HG03354 (cell line): ENCODE results near the gene FAM111A.
"Not testable (repeated sequence)": the region's sequence is repeated elsewhere in the genome, so short reads cannot be mapped to it uniquely, and the experiment has no call there.

ENCODE experiments used
- ATAC-seq: cut with Tn5 transposase; IDR thresholded peaks from one replicate; pipeline ENCODE4 v1.9.1; 2021; ENCODE audit warnings: mild to moderate bottlenecking; ENCODE audit not compliant: unreplicated experiment, poor library complexity, severe bottlenecking

FAM111A gene, protein sequence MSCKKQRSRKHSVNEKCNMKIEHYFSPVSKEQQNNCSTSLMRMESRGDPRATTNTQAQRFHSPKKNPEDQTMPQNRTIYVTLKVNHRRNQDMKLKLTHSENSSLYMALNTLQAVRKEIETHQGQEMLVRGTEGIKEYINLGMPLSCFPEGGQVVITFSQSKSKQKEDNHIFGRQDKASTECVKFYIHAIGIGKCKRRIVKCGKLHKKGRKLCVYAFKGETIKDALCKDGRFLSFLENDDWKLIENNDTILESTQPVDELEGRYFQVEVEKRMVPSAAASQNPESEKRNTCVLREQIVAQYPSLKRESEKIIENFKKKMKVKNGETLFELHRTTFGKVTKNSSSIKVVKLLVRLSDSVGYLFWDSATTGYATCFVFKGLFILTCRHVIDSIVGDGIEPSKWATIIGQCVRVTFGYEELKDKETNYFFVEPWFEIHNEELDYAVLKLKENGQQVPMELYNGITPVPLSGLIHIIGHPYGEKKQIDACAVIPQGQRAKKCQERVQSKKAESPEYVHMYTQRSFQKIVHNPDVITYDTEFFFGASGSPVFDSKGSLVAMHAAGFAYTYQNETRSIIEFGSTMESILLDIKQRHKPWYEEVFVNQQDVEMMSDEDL

DNA sequence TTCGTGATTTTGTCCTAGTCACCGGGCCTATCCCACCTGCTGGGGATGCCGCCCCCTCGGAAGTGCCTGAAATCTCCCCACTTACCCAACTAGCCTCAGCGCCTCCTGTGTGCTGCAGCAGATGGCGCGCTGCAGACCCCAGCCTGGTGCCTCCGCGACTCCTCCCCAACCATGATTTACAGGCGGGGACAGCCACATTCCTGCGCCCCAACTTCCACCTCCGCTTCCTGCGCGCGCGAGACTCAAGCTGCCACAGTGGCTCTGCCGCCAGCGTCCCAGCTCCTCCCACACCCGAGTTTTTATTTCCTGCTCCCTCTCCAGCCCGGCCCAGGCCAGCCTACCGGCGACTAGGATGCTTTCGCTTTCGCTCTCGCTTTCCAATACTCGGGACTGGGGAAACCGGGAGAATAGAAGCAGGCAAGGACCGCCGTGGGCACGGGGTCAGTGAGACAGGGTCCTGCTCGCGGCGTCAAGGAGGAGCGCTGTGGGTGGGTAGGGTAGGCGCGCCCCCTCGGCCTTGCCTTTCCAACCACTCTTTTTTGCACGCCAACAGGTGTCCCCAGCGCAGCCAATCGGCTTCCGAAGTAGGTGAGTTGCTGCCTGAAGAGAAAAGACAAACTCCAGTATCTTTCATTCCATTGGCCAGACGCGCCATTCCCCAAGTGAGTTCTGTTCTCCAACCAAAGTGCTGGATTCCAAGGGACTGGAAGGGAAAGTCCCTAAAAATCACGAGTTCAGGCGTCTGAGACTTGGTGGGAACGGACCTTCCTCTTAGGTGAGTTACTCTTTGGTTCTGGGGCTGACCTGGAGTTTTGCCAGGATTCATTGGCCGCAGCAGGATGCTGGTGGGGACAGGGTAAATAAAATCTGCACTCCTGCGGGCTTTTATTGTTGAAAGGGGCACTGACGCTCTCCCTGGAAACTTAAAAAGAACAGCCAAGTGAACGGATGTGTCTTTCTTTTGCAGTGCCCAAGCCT is at the start of gene FAM111A:
Gene FAM111A, plus strand, starts transcription at position 327 of the 978 bp plus-strand sequence. CDS start 6,017 bp downstream, outside the sequence.
- peak; percentile 73 for ATAC-seq

DNA sequence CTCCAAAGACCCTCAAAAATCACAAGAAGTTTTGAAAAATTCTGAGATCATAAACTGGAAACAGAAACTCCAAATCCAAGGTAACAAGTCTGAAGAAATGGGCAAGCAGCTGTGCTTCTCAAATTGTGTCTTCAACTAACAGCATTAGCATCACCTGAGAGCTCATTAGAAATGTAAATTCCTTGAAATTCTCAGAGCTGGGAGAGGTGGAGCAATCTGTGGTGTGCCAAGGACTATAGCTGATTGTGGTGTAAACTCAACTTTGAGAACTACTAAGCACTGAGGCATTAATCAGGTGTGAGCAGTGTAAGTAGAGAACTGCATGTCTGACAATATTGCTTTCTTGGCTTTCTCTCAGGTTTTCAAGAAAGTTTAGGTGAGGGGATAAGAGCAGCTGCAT is 49.1 kb upstream of the FAM111A start:
- not testable (repeated sequence) for ATAC-seq

DNA sequence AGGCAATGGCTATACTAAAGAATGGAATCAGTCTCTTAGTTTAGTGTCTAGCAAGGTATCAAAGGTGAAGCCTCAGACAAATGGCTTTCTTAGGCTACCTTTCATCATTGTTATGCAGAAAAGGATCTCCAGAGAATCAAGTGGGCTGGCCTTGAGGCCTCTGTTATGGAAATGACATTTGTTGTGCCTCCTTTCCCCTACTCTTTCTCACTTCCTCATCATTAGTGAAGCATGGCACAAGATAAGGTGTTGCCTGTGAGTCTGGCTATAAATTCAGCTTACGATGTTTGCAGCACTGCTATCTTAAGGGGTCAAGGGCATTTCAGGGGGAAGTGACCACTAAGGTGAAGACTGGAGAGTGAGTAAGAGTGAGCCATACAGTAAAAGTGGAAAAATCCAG is 47.4 kb upstream of the FAM111A start:
- peak; percentile 81 for ATAC-seq

DNA sequence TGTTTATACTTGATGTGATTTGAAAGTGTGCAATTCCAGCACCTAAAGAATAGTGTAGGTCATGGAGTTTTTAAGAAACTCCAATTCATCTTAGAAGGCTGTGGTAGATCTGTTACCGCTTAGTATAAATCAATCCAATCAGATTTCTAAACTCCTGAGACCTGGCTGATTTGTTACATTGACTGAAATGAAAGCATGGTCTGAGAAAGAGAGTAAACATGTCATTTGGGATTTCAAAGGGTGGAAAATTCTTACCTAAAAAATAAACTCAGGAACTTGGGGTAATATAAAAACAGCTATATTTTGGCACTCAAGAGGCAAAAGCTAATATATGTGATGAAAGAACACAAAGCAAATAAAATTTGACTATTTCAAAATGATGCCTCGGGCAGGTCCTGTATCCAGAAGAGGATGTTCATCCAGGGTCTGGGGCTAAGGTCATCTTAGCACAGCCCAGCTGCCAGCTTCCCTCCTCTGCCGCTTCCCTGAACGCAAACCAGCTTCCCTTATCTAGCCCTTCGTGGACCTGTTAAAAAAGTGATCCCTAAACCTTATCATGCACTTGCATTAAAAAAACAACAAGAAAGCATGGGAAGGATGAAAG is 46.6 kb upstream of the FAM111A start:
- not testable (repeated sequence) for ATAC-seq

DNA sequence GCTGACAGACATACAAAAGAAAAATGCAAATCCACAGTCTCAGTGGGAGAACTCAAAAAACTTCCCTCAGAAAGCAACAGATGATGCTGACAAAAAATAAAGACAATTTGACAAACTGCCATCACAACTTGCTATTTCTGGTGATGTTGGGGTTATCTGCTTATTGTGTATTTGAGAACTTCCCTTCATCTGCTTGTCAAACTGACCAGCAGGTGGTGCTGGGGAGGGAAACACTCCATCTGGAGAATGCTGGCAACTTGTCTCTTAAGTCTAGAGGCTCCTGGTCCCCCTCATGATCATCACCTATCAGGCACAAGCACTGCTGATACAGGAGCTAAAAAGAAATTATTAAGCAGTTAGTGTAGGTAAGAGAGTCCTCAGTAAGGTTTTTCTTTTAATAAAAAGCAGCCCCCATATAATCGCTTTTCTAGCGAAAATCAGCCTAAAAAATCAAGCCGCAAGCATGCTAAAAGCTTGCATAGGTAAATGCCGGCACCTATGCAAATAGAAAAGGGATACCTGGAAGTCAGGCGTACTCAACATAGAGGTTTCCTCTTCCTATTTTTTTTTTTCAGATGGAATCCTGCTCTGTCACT is 45.4 kb upstream of the FAM111A start:
- ATAC-seq: peak; percentile 53

DNA sequence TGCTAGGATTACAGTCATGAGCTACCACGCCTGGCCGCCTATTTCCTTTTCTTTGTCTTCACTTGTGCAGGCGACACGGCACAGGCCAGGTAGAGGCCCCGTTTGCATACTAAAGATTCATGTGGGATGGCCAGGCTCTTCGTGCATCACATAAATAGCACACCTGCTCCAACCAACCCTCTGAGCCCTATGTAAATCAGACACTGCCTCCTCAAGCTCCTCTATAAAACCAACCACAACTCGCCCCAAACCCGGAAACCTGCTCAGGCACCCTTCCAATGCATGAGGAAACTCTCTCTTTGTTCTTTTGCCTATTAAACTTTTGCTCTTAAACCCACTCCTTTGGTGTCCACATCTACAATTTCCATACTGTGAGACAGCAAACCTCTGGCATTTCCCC is 44.7 kb upstream of the FAM111A start:
- ATAC-seq: not testable (repeated sequence)

DNA sequence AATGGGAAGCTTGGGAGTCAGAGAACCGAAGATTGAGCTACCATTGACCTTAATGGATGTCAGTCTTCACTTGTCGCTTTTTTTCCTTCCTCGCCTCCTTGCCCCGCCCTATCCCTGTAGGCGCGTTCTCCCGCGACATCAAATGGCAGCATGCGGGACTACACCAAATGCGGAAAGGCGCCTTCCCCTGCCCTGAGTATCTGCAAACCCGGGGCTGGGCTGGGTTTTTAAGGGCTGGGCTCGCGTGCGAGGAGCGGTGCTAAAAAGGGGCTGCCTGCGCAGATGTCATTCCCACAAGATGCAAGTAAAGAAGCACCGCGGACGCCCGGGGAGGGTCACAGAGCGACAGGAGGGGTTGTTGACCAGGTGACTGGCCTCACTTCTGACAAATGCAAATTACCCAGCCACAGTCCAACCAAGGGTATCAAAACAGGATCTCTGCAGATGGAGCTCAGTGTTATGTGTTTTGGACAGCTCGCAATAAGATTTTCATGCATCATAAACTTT is 40.3 kb upstream of the FAM111A start:
- peak; percentile 72 for ATAC-seq

DNA sequence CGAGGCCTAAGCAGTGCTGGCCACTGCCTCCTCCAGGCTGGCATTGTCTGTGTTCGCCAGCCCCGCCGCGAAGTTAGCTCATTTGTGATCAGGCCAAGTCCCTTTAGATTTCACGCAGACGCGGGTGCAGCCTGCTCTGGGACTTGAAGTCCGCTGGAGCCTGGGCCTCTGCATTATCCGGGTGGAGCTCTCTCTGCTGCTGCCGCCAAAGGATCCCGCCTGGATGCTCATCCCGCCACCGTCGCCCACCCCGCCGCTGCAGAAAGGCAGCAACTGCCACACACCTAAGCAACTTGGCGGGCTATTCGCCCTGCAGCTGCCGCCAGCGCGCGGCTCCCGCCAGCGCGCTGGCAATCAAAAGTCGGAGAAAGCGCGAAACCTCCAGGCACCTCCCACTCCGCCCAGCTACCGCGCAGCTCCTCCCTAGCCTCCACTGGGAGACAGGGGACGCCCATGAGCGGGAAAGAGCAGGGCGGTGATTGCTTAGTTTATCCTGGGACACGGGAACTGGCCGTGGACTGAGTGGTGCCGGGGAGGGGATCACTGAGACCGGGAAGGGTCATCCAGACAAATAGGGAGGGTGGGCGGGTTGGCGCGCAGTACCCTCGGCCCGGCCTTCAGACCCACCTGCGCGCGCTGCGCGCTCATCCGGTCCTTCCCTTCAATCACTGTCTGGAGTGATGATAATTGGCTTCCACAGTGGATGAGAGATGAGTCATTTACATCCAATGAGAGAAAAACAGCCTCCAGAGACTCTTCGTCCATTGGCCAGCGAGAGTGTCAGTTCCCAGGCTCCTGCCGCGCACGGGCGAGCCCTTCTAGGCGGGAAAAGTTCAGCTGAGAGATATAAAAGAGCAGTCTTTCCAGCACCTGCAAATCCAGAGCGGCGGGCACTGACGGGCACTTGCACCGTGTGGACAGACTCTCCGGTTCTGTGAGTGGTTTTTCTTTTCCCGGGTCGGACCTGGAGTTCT is 36.0 kb upstream of the FAM111A start, which contains the start of gene FAM111B:
Gene FAM111B, plus strand, starts transcription at position 875 of the 974 bp plus-strand sequence. CDS start 2,389 bp downstream, outside the sequence.
- peak; percentile 70 for ATAC-seq

DNA sequence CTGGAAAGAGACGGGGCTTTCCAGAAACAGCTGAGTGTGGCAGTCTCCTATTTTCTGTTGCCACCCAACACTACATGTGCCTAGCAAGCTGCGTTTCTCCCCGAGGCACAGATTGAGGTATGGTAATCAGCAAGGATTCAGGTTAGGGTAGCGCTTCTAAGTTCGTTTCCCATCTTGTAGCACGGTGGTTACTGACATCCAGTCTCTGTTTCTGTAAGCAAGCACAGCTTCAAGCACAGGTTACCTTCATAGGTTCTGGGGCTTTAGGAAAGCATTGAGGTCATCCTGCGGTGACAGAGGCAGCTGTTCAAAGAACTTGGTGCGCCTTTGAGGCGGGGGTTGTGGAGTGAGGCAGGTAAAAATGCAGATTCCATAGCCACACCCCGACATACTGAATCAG is 34.9 kb upstream of the FAM111A start:
- ATAC-seq: peak; percentile 27

DNA sequence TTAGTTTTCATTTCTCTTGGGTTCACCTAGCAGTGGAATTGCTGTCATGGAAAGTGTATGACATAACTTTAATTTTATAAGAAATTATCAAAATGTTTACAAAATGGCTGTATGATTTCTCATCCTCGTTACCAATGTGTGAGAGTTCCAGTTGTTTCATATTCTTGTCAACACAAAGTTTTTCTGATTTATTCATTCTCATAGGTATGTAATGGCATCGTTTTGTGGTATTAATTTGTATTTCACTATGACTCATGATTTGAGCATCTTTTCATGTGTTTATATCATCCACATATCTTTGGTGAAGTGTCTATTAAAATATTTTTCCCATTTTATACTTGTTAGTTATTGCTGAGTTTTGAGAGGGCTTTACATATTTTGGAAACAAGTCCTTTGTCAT is 30.2 kb upstream of the FAM111A start:
- ATAC-seq: no peak

DNA sequence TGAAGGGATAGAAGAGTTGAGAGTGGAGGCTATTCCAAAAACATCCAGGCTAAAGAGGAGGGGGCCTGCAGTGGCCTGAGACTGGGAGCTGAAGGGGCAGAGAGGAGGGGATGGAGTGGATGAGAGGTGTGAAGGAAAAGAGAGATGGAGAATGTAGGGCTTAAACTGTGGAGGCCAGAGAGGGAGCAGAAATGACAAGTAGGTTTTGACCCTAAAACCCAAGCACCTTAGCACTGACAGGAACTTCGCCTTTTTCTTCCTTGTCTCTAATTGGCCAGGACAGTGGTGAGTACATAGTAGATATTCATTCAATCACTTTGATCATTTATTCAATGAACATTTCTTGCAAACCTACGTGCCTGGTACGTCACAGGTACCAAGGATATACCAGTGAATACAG is 28.3 kb upstream of the FAM111A start:
- ATAC-seq: no peak

DNA sequence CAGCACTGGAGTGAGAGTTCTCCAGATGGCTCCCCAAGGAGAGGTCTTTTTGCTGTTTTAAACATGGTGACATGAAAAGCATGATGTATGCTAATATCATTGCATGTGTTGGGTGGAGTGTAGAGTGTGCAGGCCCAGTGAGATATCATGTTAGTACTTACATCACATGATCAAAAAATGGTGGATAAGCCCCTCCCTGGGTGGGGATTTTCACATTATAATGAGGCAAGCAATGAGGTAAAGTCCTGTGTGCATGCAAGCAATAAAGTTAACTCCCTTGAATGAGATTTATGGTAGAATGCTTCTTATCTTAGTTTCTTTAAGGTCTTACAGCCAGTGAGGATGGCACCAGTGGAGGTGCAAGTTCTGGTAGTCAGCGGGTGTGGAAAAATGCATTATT is 27.1 kb upstream of the FAM111A start:
- ATAC-seq: no peak

DNA sequence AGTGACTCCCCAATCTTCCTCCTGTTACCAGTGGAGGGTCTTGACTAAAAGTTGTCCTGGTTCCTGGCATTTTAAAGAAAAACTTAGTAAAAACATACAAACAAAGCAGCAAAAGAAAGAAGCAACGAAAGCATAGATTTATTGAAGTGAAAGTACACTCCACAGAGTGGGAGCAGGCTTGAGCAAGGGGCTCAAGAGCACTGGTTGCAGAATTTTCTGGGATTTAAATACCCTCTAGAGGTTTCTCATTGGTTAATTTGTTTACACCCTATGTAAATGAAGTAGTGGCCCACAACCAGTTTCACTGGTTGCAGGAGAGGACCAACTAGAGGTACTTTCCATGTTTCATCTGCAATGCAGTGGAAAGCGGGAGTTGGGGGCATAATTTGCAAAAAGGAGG is 24.9 kb upstream of the FAM111A start:
- no peak for ATAC-seq

DNA sequence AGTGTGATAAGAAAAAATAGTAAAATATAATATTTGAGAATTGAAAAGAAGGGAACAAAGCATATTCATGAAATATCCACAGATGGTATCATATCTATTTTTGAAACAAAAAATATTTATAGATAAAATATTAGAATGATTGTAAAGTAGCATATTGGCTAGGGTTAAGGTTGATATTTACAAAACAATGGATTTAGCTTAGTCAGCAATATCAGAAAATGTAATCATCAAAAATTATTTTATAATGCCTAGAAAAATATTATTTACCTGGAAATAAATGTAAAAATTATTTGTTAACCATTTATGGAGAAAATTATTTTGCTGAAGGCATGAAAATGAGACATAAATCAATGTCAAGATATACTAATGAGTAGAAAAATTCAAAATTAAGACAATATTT is 22.8 kb upstream of the FAM111A start:
- no peak for ATAC-seq

DNA sequence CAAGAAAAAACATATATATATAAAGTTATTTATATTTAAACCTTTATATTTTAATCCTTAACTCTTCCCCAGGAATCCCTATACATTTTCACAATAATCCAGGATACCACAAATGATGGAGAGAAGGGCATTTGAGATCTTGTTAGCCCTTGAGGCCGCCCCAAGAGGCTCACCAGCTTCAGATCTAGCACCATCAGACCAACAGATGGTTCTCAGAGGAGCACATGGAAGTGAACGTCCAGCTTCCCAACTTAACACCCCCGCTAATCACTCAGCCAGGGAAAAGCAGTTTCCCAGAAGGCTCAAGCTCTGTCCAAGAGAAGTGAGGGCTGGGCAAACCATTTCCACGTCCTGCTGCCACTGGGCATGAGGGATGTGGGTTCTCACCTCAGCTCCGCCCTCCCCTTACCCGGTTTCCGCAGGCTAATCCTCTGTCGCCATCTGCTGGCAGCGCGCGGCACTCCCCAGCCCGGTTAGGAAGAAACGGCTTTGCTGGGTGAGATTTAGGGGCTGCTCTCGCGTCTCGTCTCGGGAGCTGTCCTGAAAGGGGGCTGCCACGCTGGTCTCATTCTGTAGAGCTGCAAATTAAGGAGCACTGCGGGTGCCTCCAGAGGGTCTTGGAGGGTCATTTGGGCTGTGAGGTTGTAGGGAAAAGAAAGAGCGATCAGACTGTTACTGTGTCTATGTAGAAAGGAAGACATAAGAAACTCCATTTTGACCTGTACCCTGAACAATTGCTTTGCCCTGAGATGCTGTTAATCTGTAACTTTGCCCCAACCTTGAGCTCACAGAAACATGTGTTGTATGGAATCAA is 6.8 kb upstream of the FAM111A start:
- peak; percentile 99 for ATAC-seq

DNA sequence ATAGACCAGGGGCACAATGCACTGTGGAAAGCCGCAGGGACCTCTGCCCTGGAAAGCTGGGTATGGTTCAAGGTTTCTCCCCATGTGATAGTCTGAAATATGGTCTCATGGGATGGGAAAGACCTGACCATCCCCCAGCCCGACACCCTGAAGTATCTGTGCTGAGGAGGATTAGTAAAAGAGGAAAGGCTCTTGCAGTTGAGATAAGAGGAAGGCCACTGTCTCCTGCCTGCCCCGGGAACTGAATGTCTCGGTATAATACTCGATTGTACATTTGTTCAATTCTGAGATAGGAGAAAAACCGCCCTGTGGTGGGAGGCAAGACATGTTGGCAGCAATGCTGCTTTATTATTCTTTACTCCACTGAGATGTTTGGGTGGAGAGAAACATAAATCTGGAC is 6.1 kb upstream of the FAM111A start:
- not testable (repeated sequence) for ATAC-seq

DNA sequence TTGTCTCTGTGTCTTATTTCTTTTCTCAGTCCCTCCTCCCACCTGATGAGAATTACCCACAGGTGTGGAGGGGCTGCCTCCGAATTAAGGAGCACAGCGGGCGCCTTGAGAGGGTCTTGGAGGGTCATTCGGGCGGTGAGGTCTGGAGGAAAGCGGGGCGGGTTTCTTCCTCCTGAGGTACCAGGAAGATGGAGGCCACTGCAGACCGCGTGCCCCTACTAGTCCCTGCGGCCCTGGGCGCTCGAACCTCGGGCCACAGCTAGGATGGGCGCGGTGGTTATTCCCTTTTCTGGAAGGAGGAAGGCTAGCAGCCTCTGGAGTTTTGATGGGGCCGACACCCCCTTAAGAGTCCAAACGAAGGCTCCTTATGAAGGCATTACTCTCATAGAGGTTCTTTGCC is 5.5 kb upstream of the FAM111A start:
- no peak for ATAC-seq
